GM18502 (cell line): ENCODE data around the gene FAM98C.
"Not testable (repeated sequence)": the region's sequence is repeated elsewhere in the genome, so short reads cannot be mapped to it uniquely, and the experiment has no call there.

Experiments
- ATAC-seq: cut with Tn5 transposase; IDR thresholded peaks from one replicate; pipeline ENCODE4 v1.9.1; 2021; ENCODE audit warnings: mild to moderate bottlenecking; ENCODE audit not compliant: unreplicated experiment, poor library complexity

The FAM98C gene

GRCh38 chr19:38402967-38403674 lies at the start of gene FAM98C:
Gene FAM98C (plus strand): TSS chr19:38403093. CDS start chr19:38403154, 61 bp downstream.
- peak; percentile 86 for ATAC-seq

GRCh38 chr19:38355728-38356725 lies 46.9 kb upstream of the FAM98C start:
- ATAC-seq, result no peak

DNA sequence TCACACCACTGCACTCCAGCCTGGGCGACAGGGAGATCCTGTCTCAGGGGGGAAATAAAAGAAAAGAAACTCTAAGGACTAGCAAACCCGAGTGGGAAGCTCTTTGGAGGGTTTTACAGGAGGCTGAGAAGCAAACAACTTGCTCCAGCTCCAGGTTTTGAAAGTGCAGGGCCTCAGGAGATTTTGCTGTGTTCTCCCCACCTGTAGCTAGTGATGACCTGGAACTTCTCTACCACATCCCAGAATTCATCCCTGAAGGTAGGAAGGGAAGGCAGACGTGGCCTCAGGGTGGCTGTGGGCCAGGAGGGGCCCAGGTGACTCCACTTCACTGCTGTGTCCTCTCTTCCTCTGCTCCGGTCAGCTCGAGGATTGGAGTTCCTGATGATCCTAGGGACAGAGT lies 44.8 kb upstream of the FAM98C start:
- no peak for ATAC-seq

DNA sequence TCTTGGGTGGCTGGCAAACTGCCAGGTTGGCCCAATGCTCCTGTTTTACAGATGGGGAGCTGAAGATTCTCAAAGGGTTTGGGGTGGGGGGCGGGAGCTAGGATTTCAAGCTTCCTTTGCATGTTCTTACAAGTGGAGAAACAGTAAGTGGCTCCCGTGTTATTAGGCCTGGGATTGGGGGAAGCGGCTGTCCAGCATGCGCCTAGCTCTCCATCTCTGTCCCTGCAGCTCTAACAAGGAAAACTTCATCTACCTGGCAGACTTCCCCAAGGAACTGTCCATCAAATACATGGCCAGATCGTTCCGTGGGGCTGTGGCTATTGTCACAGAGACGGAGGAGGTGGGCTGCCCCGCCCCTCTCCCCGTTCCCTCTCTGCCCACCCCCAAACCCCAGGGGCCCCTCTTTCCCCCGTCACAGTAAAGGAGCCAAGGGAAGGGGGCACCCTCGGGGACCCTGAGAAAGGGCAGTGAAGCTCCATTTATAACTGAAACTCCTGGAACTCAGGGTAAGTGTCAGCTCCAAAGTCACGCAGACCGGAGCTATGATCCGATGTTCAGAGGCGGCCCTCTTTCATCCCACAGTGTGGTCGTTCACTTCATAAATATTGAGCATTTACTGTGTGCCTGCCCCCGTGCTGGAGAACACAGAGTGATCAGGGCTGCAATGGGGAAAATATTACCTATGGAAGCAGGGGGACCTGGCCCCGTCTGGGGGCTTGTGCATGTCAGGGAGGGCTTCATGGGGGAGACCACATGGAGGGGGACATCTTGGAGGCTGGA lies 43.5 kb upstream of the FAM98C start:
- ATAC-seq, result no peak

- no peak for ATAC-seq
Measured at GRCh38 chr19:38360351-38360750, 42.5 kb upstream of the FAM98C start.

- ATAC-seq, result peak; percentile 7
Measured at GRCh38 chr19:38360839-38361631, 41.9 kb upstream of the FAM98C start.

- peak; percentile 62 for ATAC-seq
Measured at GRCh38 chr19:38361633-38362075, 41.2 kb upstream of the FAM98C start.

GRCh38 chr19:38362076-38362945 lies 40.6 kb upstream of the FAM98C start:
- ATAC-seq, result peak; percentile 55

GRCh38 chr19:38362946-38363688 lies 39.8 kb upstream of the FAM98C start:
- ATAC-seq, result not testable (repeated sequence)

DNA sequence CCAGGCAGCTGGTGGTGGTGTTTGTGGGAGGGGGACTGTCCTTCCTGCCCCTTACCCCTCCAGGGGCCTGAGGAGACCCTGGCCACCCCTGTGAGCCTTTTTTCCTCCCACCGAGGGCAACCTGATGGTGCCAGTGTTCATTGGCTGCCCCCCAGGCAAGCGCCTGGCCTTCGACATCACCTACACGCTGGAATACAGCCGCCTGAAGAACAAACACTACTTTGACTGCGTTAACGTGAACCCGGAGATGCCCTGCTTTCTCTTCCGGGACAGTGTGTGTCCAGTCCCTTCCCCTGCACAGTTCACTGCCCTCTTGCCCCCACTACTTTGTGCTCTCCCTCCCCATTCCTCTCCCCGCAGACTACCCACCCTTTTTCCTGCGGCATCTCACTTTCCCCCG lies 35.9 kb upstream of the FAM98C start:
- no peak for ATAC-seq

- ATAC-seq, result no peak
Measured at GRCh38 chr19:38369584-38369983, 33.3 kb upstream of the FAM98C start.

DNA sequence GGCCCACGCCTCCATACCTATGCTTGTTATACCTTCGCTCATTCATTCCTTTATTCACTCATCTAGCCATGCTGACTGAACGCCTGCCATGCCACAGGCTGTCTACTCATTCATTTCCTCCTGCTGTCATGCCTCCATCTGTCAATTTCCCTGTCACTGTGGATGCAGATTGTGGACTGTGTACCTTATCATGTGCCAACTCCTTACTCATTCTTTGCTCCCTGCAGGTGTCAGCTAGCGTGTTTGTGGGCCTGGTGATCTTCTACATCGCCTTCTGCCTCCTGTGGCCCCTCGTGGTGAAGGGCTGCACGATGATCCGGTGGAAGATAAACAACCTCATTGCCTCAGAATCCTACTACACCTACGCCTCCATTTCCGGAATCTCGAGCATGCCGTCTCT lies 32.6 kb upstream of the FAM98C start:
- no peak for ATAC-seq

DNA sequence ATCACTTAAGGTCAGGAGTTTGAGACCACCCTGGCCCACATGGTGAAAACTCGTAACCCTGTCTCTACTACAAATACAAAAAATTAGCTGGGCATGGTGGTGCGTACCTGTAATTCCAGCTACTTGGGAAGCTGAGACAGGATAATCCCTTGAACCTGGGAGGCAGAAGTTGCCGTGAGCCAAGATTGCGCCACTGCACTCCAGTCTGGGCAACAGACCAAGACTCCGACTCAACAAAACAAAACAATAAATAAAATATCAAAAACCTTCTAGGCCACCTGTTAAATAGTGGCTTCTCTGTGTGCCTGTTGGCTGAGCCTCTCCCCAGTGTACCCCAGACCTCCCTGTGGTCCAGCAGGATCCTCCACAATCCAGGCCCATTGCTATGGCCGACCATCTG lies 31.8 kb upstream of the FAM98C start:
- ATAC-seq, result no peak

DNA sequence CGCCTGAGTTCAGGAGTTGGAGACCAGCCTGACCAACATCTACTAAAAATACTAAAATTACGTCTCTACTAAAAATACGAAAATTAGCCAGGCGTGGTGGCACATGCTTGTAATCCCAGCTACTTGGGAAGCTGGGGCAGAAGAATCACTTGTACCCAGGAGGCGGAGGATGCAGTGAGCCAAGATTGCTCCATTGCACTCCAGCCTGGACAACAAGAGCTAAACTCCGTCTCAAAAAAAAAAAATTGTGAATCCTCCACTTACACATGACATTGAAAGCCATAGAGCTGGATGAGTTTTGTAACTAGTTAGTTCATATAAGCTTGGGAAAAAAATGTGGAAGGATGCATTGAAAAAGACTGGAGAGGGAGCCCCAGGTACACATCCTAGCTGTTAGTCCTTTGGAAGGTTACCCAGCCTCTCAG lies 29.0 kb upstream of the FAM98C start:
- no peak for ATAC-seq

- ATAC-seq, result peak; percentile 94
Measured at GRCh38 chr19:38374332-38375097, 28.4 kb upstream of the FAM98C start, which contains the start of gene PSMD8. Gene PSMD8 (plus strand): TSS chr19:38374571. CDS start chr19:38374602, 31 bp downstream.

DNA sequence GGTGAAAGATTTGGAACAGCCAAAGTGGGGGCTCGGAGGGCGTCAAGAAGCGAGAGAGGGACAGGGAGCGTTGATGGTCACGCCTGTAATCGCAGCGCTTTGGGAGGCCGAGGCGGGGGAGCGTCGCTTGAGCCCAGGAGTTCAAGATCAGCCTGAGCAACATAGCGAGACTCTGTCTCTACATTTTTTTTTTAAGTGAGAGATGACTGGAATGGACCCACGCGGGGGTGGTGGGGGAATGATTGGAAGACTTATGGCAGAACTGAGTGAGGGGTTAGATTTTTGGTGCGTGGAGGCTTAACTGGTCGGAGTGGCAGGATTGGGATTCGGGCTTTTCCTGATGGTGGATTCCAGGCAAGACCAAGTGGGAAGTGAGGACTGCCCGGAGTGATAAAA lies 27.8 kb upstream of the FAM98C start:
- ATAC-seq, result no peak

GRCh38 chr19:38375748-38376147 lies 27.1 kb upstream of the FAM98C start:
- no peak for ATAC-seq
